NCI-H345 treated with DMSO at 0.1 percent for 48 hours (cell line): ENCODE measurements around the gene GNPTAB.
"Not testable (repeated sequence)": the region's sequence is repeated elsewhere in the genome, so short reads cannot be mapped to it uniquely, and the experiment has no call there.

Source experiments
- DNase-seq: peaks from one replicate; lab custom pipeline; 2025; ENCODE audit not compliant: unreplicated experiment; lab: John Stamatoyannopoulos, UW

GNPTAB gene

GRCh38 chr12:101740980-101741379 lies 89.8 kb downstream of the GNPTAB start:
- no peak for DNase-seq

DNA sequence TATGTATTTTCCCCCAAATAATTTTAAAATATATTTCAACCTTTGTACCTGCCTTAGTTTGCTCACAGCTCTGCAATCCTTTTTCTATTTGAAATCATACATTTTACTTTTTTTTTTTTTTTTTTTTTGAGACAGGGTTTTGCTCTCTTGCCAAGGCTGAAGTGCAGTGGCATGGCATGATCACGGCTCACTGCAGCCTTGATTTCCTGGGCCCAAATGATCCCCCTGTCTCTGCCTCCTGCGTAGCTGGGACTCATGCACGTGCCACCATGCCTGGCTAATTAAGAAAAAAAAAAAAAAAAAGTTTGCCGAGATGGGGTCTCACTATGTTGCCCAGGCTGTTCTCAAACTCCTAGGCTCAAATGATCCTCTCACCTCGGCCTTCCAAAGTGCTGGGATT lies 90.2 kb downstream of the GNPTAB start:
- DNase-seq, result no peak

DNA sequence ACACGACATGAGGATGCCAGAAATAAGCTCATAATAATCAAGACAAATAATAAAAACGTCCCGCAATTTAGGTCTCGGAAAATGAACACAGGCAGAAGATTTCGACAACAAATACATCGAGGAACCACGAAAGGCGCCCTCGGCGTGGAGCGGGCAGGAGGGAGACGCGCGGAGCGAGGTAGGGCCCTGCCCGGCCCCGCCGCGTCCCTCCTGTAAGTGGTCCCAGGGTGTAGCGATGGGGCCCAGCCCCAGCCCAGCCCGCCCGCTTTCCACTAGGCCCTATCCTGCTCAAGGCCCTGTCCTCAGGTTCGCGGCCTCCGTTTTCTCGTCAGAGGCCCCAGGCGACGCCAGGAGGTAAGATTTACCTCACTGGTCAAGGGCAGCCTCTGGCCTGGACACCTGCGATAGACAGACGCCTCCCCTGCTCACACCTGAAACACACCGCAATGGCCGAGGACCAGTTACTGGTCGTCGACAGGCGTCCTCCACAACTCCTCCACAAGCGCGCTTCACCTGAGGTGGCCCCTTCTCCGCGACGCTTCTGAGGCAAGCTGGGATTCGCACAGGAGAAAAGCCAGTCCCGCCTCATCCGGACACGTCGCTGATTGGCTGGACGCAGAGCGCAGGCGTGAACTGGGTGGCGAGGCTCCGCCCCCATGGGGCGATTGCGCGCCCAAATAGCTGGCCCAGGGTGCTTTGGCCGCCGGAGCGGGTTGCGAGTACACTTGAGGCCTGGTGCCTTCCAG lies 91.7 kb downstream of the GNPTAB start, which contains the start of gene SYCP3:
SYCP3 (minus strand) TSS at position 543 of the 746 bp plus-strand sequence. CDS start 1,527 bp downstream, outside the sequence.
- DNase-seq, result no peak

GRCh38 chr12:101737476-101737875 lies 93.3 kb downstream of the GNPTAB start:
- no peak for DNase-seq

- DNase-seq, result not testable (repeated sequence)
Measured at GRCh38 chr12:101734482-101734881, 96.3 kb downstream of the GNPTAB start.

DNA sequence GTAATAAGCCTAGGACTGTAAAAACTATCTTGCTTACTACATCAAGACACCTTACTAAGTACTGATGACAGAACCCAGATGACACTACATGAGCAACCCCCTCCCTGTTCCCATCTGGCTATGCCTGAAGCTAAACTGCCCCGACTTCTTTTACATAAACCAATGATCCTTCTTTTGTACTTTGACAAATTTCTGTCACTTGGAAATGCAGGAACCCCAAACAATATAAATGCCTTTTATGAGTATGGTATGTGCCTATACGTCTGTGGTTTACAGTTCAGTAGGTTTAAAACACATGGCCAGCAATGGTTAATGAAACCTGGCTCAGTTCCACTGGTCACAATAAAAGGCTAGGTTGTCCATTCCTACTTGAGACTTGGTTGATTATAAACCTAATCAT lies 97.6 kb downstream of the GNPTAB start:
- no peak for DNase-seq

GRCh38 chr12:101732318-101732717 lies 98.4 kb downstream of the GNPTAB start:
- DNase-seq, result no peak

DNA sequence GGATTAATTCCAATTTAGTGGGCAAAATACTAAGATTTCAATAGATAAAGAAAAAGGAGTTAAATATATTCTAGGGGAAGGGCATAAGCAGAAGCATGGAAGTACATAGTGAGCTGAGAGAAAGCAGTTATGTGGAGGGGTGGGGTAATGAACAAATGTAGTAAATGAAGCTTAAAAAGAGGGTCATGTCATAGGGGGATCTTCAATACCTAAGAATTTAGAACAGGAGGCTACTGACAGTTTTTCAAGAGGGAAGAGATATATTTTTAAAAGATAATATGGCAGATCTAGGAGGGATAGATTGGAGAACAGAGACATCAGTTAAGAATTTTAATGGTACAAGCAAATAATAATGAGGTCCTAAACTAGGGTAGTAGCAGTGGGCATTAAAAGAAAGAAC lies 100.9 kb downstream of the GNPTAB start:
- no peak for DNase-seq

DNA sequence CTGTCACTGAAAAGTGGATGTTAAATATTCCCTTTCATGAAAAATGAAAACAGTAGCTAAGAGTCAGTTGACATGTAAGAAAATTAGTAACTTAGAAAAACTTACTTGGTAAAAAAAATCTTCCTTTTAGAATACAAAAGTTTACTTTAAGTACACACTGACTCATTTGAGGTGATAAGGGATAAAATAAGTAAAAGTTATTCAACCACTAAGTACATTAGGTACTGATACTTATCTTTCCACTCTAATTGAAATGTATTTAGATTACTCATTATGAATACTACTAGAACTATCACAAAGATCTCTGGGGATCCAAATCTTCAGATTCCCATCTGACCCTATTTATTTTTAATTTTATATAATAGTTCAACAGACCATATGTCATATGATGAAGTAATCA lies 103.7 kb downstream of the GNPTAB start:
- DNase-seq, result no peak

- no peak for DNase-seq
Measured at GRCh38 chr12:101722392-101722791, 108.4 kb downstream of the GNPTAB start.

- DNase-seq, result no peak
Measured at GRCh38 chr12:101720118-101720517, 110.6 kb downstream of the GNPTAB start.

GRCh38 chr12:101719566-101719965 lies 111.2 kb downstream of the GNPTAB start:
- no peak for DNase-seq

- no peak for DNase-seq
Measured at GRCh38 chr12:101714877-101715444, 115.8 kb downstream of the GNPTAB start.

DNA sequence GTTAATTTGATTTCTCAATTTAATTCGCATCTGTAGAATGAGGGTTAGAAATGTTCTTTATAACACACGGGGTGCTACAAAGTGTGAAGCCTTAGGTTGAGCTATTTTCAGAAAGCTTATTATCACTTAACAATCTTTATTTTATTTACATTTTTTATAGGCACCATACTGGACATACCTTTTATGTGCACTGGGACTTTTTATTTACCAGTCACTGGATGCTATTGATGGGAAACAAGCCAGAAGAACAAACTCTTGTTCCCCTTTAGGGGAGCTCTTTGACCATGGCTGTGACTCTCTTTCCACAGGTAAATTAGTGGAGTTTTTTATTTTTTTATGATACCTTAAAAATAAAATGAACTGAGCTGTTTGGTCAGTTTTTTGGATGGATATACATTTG lies 116.8 kb downstream of the GNPTAB start:
- DNase-seq, result no peak

DNA sequence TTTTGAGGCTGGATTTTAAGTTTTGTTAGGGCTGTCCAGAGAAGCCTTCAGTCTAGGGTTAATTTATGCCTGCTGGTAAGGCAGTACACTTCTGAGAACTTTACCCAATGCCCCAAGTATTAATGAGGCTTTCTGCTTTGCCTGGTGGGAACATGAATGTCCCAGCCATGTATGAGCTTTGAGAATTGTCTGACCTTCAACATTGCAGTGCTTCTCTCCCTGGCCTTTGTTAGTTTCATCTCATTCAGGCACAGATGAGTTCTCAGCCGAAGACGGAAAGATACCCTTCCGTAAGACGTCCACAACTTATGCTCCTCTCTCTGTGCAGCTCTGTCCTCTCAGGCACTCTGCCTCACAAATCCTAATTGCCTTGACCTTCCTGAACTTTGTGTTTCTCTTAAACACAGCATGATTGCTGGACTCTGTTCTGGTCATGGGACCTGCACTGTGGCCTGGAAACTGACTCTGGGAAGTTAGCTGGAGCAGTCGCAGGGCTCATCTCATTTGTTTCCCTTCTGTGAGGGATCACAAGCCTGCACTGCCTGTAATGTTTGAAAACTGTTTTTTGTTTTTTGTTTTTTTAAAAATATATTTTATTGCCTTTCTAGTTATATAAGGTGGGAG lies 117.6 kb downstream of the GNPTAB start:
- DNase-seq, result no peak

DNA sequence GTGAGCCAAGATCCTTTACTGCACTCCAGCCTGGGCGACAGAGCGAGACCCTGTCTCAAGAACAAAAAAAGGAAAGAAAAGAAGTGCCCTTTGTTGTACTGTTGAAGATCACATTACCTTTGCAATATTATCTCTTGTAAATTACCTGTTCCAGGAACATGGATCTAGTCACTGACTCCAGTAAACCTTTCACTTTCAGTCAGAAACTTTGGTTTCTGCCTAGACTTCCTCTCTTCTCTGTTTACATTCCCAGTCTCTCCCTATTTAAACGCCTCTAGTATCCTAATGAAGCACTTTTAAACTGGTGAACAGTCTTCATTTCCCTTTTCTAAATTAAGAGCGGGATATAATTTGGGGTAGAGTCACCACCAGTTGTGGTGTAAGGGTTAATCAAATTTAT lies 120.5 kb downstream of the GNPTAB start:
- no peak for DNase-seq

DNA sequence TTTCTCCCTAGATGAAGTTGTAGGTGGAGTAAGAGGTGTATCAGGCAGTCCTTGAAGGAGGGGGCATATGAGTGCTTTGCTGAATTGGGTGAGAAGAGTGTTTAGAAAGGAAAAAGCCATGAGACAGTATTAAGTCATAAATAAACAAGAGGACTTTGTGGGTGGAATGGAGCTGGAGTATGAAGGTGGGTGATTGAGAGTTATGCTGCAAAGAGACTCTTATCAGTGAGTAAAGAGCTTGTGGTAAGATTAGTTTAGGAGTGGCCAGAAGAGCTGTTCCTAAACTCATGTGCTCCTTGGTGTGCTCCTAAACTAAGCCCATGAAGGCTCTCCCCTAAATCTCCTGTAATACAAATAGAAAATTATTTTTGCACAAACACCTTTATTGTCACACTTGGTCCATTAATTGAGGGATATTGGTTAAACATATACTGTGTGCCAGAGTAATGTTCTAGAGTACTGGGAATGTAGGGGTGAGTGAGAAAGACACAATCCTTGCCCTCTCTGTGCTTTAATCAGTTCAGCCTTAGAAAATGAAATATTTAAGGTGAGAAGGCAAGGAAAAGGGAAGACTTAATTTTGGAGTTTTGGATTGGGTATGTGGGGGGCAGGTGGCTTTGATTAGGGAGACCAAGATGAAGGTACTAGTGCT lies 123.5 kb downstream of the GNPTAB start:
- DNase-seq, result no peak

GRCh38 chr12:101706403-101706802 lies 124.4 kb downstream of the GNPTAB start:
- no peak for DNase-seq

DNA sequence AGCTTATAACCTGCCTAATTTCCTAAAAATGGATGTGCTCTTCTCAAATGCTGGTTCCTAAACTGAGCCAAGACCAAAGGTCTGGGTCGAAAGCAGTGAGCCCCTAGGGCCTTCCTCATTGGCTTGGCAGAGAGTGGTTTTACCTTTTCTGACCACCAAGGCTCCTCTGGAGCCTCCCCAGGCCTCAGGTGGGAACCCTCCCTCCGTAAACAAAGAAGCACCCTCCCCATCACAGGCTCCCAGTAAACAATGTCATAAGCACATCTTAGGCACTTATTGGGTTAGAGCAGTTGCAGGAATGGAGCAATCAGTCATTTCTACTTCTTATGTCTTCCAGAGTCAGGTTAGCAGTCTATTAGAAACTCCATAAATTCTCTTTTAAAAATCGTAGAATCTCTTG lies 127.3 kb downstream of the GNPTAB start:
- no peak for DNase-seq

- no peak for DNase-seq
Measured at GRCh38 chr12:101700299-101700820, 130.4 kb downstream of the GNPTAB start.

DNA sequence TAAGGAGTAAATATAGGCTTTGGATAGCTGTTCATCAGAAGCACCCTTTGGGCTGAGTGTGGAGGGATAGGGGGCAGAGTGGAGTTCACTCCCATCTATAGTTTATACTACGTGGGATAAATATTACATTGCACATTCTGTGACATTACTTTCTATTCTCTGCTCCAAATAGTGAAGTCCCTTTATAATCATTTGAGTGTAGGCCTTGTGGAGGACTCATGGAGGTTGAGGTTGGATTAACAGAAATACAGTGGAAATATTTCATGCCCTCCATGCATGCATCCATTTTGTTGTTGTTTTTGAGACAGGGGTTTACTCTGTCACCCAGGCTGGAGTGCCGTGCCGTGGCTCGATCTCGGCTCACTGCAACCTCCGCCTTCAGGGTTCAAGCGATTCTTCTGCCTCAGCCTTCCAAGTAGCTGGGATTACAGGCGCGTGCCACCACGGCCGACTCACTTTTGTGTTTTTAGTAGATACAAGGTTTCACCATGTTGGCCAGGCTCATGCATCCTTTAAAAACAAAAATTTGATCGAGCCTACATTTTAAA lies 131.9 kb downstream of the GNPTAB start:
- peak; percentile 17 for DNase-seq
